ENCODE results near the gene MYO1C. TPM values are rescaled to one million over a fixed set of nuclear protein-coding genes. Genes with fewer than 3 reads are reported as not detected.

The MYO1C gene
- total and polyA plus RNA-seq, 9 of the 15 experiments (the other 6 are each of a cell fraction or from before 2014, with no cell fraction given), result 0.46 to 32.5 (median 11.6) TPM

DNA sequence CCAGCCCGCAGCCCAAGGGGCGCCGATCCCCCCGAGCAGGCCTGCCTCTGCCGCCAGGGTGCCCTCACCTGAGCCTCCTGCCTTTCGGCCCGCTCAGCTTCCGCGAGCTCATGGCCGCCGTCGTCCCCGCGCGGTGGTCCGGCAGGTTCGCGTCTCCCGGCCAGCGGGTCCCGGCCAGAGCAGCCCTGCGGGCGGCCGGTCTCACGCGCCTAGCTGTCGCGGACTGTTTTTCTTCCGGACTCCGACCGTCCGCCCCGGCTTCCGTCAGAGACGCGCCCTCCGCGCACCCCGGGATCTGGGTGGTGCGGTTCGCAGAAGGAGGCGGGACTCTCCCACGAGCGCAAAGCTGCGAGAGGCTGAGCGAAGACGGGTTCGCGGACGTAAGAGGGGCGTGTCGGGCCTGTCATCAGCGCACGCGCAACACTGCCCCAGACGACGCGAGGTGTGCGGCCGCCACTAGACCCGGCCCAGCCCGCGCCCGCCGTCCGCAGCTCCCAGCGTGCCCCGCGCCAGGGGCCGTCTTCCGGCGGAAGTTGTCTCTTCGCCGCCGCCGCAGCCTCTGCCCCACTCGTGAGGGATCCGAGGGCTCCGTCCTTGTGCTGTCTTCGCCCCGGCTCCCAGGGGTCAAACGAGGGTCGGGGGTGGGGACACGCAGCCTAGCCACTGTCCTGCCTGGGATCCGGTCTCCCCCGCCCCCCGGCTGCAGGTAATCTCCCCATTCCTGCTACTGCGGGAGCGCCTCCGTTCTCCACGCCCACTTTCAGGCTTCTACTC lies 24.1 kb upstream of the MYO1C start, which contains the start of gene INPP5K (continued):
- no peak for TF ChIP-seq CHD7 (IDR thresholded peaks at IDR 0.05; ENCODE audit: low read depth, low read length)
- no peak for TF ChIP-seq SREBF1 (IDR thresholded peaks at IDR 0.05; ENCODE audit: borderline replicate concordance, low read depth, low read length)
- TF ChIP-seq E2F6 (IDR thresholded peaks at IDR 0.05; ENCODE audit: borderline replicate concordance in 1 of 2, extremely low read depth in 1 of 2, insufficient read depth in 1 of 2, insufficient read length in 1 of 2, low read depth in 1 of 2, low read length in 1 of 2, poor library complexity in 1 of 2, severe bottlenecking in 1 of 2), result peak; percentile 35 to 50
- TF ChIP-seq NR2C1 (IDR thresholded peaks at IDR 0.05), result no peak
- TF ChIP-seq NR2C1 (tag; IDR thresholded peaks at IDR 0.05), result no peak
- TF ChIP-seq ZNF551 (CRISPR knock-in tag; IDR thresholded peaks at IDR 0.05), result no peak
- TF ChIP-seq ETV6 (IDR thresholded peaks at IDR 0.05; ENCODE audit: borderline replicate concordance in 1 of 2, low read depth in 2 of 2, low read length in 1 of 2), result no peak
- no peak for TF ChIP-seq ETV6 (CRISPR knock-in tag; IDR thresholded peaks at IDR 0.05; ENCODE audit: borderline replicate concordance)
- TF ChIP-seq, protein P1, sequence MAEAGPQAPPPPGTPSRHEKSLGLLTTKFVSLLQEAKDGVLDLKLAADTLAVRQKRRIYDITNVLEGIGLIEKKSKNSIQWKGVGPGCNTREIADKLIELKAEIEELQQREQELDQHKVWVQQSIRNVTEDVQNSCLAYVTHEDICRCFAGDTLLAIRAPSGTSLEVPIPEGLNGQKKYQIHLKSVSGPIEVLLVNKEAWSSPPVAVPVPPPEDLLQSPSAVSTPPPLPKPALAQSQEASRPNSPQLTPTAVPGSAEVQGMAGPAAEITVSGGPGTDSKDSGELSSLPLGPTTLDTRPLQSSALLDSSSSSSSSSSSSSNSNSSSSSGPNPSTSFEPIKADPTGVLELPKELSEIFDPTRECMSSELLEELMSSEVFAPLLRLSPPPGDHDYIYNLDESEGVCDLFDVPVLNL (CRISPR knock-in tag; IDR thresholded peaks at IDR 0.05; ENCODE audit: low read depth), result no peak
- TF ChIP-seq SUPT5H (IDR thresholded peaks at IDR 0.05), result peak; percentile 88
- no peak for TF ChIP-seq PHB2 (IDR thresholded peaks at IDR 0.05; ENCODE audit: low read depth)
- TF ChIP-seq TAL1 (IDR thresholded peaks at IDR 0.05), result no peak
- TF ChIP-seq TRIM28 (IDR thresholded peaks at IDR 0.05), result no peak
- no peak for TF ChIP-seq LEF1 (IDR thresholded peaks at IDR 0.05)
- TF ChIP-seq ZNF444 (CRISPR knock-in tag; IDR thresholded peaks at IDR 0.05), result no peak
- no peak for TF ChIP-seq ZNF324 (CRISPR knock-in tag; IDR thresholded peaks at IDR 0.05)
